ENCODE results near the gene CDKN2D. TPM values are rescaled to one million over a fixed set of nuclear protein-coding genes. Genes with fewer than 3 reads are reported as not detected.
A peak's percentile ranks its signal among the peaks of the same experiment; 100 is the strongest.

CDKN2D gene
- total and polyA plus RNA-seq, 2 experiments from 2014 or later, result 6.4 to 13.9 TPM

DNA sequence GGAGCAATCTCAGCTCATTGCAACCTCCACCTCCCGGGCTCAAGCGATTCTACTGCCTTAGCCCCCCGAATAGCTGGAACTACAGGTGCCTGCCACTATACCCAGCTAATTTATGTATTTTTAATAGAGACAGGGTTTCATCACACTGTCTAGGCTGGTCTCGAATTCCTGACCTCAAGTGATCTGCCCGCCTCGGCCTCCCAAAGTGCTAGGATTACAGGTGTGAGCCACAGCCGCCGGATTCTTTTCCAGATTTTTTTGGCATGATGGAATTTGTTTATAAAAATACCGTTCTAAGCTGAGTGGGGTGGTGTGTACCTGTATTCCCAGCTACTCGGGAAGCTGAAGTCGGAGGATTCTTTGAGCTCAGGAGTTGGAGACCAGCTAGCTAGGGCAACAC lies 31.1 kb downstream of the CDKN2D start:
- no peaks in the 10 kb centered on the region for H3K4me1 ChIP-seq (ENCODE audit: insufficient read depth)
- H3K9me3 ChIP-seq (ENCODE audit: low read depth), result no peaks in the 10 kb centered on the region
- H2AFZ ChIP-seq, result no peak overlapping the region
- no peaks in the 10 kb centered on the region for H4K20me1 ChIP-seq (ENCODE audit: insufficient read depth, poor library complexity, severe bottlenecking)
- H3K36me3 ChIP-seq (replicated peaks; ENCODE audit: insufficient read depth, low read depth), result no peaks in the 10 kb centered on the region
- WGBS (ENCODE audit: low lambda C conversion rate, missing lambda C conversion rate), result 83% methylated on average over 11 of the region's 11 CpGs
- H3K4me3 ChIP-seq, result no peak overlapping the region
- TF ChIP-seq EZH2 (IDR thresholded peaks at IDR 0.05; ENCODE audit: borderline replicate concordance) (no peak), CTCF (IDR thresholded peaks at IDR 0.05; ENCODE audit: poor library complexity) (no peak), EZH2phosphoT487 (IDR thresholded peaks at IDR 0.05; ENCODE audit: low read depth, severe bottlenecking, unreplicated experiment) (no peak)
- no peak overlapping the region for H3K4me2 ChIP-seq
- no peaks in the 10 kb centered on the region for H3K9me2 ChIP-seq (replicated peaks; ENCODE audit: insufficient read depth)
- no peak for DNase-seq (ENCODE audit: low spot score)
- H3K79me2 ChIP-seq, result no peaks in the 10 kb centered on the region
- no peak overlapping the region for H3K27ac ChIP-seq
- H3K27me3 ChIP-seq, result no peaks in the 10 kb centered on the region

DNA sequence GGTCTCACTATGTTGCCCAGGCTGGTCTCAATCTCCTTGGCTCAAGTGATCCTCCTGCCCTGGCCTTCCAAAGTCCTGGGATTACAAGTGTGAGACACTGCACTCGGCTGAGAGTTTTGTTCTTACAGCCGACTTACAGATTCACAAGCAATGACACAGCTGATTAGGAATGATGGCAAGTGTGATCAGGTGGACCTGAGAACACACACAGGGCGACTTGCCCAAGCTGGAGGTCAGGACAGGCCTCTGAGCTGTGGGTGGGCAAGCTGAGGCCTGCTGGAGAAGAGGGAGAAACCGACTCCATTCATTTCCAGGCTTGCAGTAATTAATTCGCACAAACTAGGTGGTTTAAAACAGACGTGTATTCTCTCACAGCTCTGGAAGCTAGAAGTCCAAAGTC lies 33.2 kb downstream of the CDKN2D start:
- no peaks in the 10 kb centered on the region for H4K20me1 ChIP-seq (ENCODE audit: insufficient read depth, poor library complexity, severe bottlenecking)
- H3K27me3 ChIP-seq, result no peaks in the 10 kb centered on the region
- 75% methylated on average over 6 of the region's 6 CpGs for WGBS (ENCODE audit: low lambda C conversion rate, missing lambda C conversion rate)
- no peaks in the 10 kb centered on the region for H3K9me3 ChIP-seq (ENCODE audit: low read depth)
- no peak overlapping the region for H3K27ac ChIP-seq
- H3K9me2 ChIP-seq (replicated peaks; ENCODE audit: insufficient read depth), result no peaks in the 10 kb centered on the region
- no peak for TF ChIP-seq EZH2phosphoT487 (IDR thresholded peaks at IDR 0.05; ENCODE audit: low read depth, severe bottlenecking, unreplicated experiment)
- TF ChIP-seq CTCF (IDR thresholded peaks at IDR 0.05; ENCODE audit: poor library complexity), result no peak
- TF ChIP-seq EZH2 (IDR thresholded peaks at IDR 0.05; ENCODE audit: borderline replicate concordance), result no peak
- no peak overlapping the region for H3K4me2 ChIP-seq
- H2AFZ ChIP-seq, result no peak overlapping the region
- no peaks in the 10 kb centered on the region for H3K36me3 ChIP-seq (replicated peaks; ENCODE audit: insufficient read depth, low read depth)
- no peaks in the 10 kb centered on the region for H3K79me2 ChIP-seq
- no peak overlapping the region for H3K4me3 ChIP-seq
- no peaks in the 10 kb centered on the region for H3K4me1 ChIP-seq (ENCODE audit: insufficient read depth)
- no peak for DNase-seq (ENCODE audit: low spot score)

GRCh38 chr19:10533646-10534386 lies 35.0 kb downstream of the CDKN2D start:
- H4K20me1 ChIP-seq (ENCODE audit: insufficient read depth, poor library complexity, severe bottlenecking), result no peaks in the 10 kb centered on the region
- H3K9me2 ChIP-seq (replicated peaks; ENCODE audit: insufficient read depth), result no peaks in the 10 kb centered on the region
- H3K4me2 ChIP-seq, result no peak overlapping the region
- no peaks in the 10 kb centered on the region for H3K36me3 ChIP-seq (replicated peaks; ENCODE audit: insufficient read depth, low read depth)
- no peak overlapping the region for H3K4me3 ChIP-seq
- H3K27ac ChIP-seq, result peak overlapping the region; percentile 51
- no peaks in the 10 kb centered on the region for H3K79me2 ChIP-seq
- H3K4me1 ChIP-seq (ENCODE audit: insufficient read depth), result no peaks in the 10 kb centered on the region
- 72% methylated on average over 10 of the region's 10 CpGs for WGBS (ENCODE audit: low lambda C conversion rate, missing lambda C conversion rate)
- H2AFZ ChIP-seq, result no peak overlapping the region
- DNase-seq (ENCODE audit: low spot score), result peak; percentile 61
- no peaks in the 10 kb centered on the region for H3K27me3 ChIP-seq
- H3K9me3 ChIP-seq (ENCODE audit: low read depth), result no peaks in the 10 kb centered on the region
- TF ChIP-seq EZH2phosphoT487 (IDR thresholded peaks at IDR 0.05; ENCODE audit: low read depth, severe bottlenecking, unreplicated experiment), result no peak
- no peak for TF ChIP-seq EZH2 (IDR thresholded peaks at IDR 0.05; ENCODE audit: borderline replicate concordance)
- TF ChIP-seq CTCF (IDR thresholded peaks at IDR 0.05; ENCODE audit: poor library complexity), result no peak

All from hepatocyte (in vitro differentiated cells).